GM12878 (cell line): ENCODE results near the gene TTLL4. TPM values are rescaled to one million over a fixed set of nuclear protein-coding genes. Genes with fewer than 3 reads are reported as not detected.

Experiments
- ATAC-seq: fragments of 200-7000 bp; cut with Tn5 transposase; 3 replicates; pipeline ENCODE4 v1.9.1; 2020; ENCODE audit warnings: mild to moderate bottlenecking, moderate library complexity
- BruUV-seq: library from RNA; stranded (reverse); fragments of 400-500 nt; replicated peaks from 2 replicates; lab custom pipeline; 2021; lab: Mats Ljungman, UMichigan
- CTCF ChIA-PET: fragments of 300-600 bp; sonication (Branson Sonifier 250); formaldehyde crosslinking; extraction: SDS; loops from one replicate; lab custom pipeline; 2021; ENCODE audit warnings: inconsistent platforms; lab: Yijun Ruan, JAX
- POLR2A ChIA-PET: fragments of 350-600 bp; formaldehyde crosslinking; extraction: SDS; loops from one replicate; lab custom pipeline; 2021; ENCODE audit warnings: inconsistent platforms; lab: Charles Lee
- RAD21 ChIA-PET: fragments of 300-600 bp; sonication (Branson Sonifier 250); formaldehyde crosslinking; loops from one replicate; lab custom pipeline; 2023; ENCODE audit warnings: antibody characterized with exemption; ENCODE audit not compliant: unreplicated experiment; lab: Charles Lee
- SMC1A ChIA-PET: fragments of 300-600 bp; sonication (Branson Sonifier 250); formaldehyde crosslinking; loops from one replicate; lab custom pipeline; 2023; ENCODE audit not compliant: unreplicated experiment, uncharacterized antibody; lab: Charles Lee
- DNase-seq: peaks from one replicate; pipeline ENCODE4 v3.0.0-alpha.2; 2011; ENCODE audit warnings: low read depth, low spot score
- FAIRE-seq: peaks from 3 replicates; lab custom pipeline; 2011; peaks lifted over from hg19 to GRCh38; lab: Jason Lieb, UNC
- H2AFZ ChIP-seq: 2 replicates; pipeline ENCODE4 v1.6.0; 2011; ENCODE audit warnings: low read depth, low read length, control low read depth; ENCODE audit not compliant: control insufficient read depth
- H3K27ac ChIP-seq: 2 replicates; pipeline ENCODE4 v1.5.1; 2011; ENCODE audit warnings: control low read depth; ENCODE audit not compliant: control insufficient read depth, insufficient read depth
- H3K27me3 ChIP-seq, 2 experiments: replicated peaks in 1 of 2; 2 replicates each; pipeline versions ENCODE4 v1.6.0 to v1.6.1; 2011; ENCODE audit warnings: low read length in 1 of 2; ENCODE audit not compliant: control insufficient read depth in 2 of 2, insufficient read depth in 2 of 2
- H3K36me3 ChIP-seq, 2 experiments: 2 replicates each; pipeline ENCODE4 v1.5.1; 2011; ENCODE audit warnings: low read length in 1 of 2; ENCODE audit not compliant: control insufficient read depth in 2 of 2, insufficient read depth in 2 of 2
- H3K4me1 ChIP-seq: 2 replicates; pipeline ENCODE4 v1.6.1; 2011; ENCODE audit warnings: mild to moderate bottlenecking, low read length, moderate library complexity, mixed read lengths; ENCODE audit not compliant: control insufficient read depth, insufficient read depth
- H3K4me2 ChIP-seq: 2 replicates; pipeline ENCODE4 v1.6.0; 2011; ENCODE audit warnings: control low read depth; ENCODE audit not compliant: control insufficient read depth, insufficient read depth
- H3K4me3 ChIP-seq: fragments of 200-600 bp; sonication (generic); 2 replicates; pipeline ENCODE4 v1.5.1; 2016
- H3K79me2 ChIP-seq: 2 replicates; pipeline ENCODE4 v1.6.0; 2011; ENCODE audit warnings: low read length; ENCODE audit not compliant: control insufficient read depth, insufficient read depth
- H3K9ac ChIP-seq: 2 replicates; pipeline ENCODE4 v1.8.0; 2011; ENCODE audit warnings: low read length, control low read depth, mixed read lengths; ENCODE audit not compliant: control insufficient read depth, insufficient read depth
- H3K9me3 ChIP-seq: replicated peaks from 3 replicates; pipeline ENCODE4 v1.5.1; 2011; ENCODE audit warnings: mild to moderate bottlenecking, low read length; ENCODE audit not compliant: control insufficient read depth, insufficient read depth
- H4K20me1 ChIP-seq: 2 replicates; pipeline ENCODE4 v1.6.0; 2011; ENCODE audit not compliant: control insufficient read depth, insufficient read depth
- EED ChIP-seq: sonication (generic); IDR thresholded peaks from 2 replicates; pipeline ENCODE4 v1.6.1; 2016; ENCODE audit warnings: antibody characterized with exemption, low read depth
- ETV6 ChIP-seq, 2 experiments: fragments of 450-650 bp in 1 of 2; IDR thresholded peaks in 1 of 2; conservative IDR thresholded peaks in 1 of 2; 2 replicates each; pipeline ENCODE4 v1.6.1; 2014; ENCODE audit warnings: antibody characterized with exemption in 1 of 2, borderline replicate concordance in 1 of 2, low read depth in 1 of 2, mild to moderate bottlenecking in 1 of 2, moderate library complexity in 1 of 2
- FOXK2 ChIP-seq: fragments of 450-650 bp; IDR thresholded peaks from 2 replicates; pipeline ENCODE4 v1.6.1; 2017; ENCODE audit warnings: mild to moderate bottlenecking, moderate library complexity
- HDGF ChIP-seq: fragments of 450-650 bp; IDR thresholded peaks from 2 replicates; pipeline ENCODE4 v1.6.1; 2016; ENCODE audit warnings: antibody characterized with exemption
- PKNOX1 ChIP-seq: fragments of 450-650 bp; IDR thresholded peaks from 2 replicates; pipeline ENCODE4 v1.6.1; 2016; ENCODE audit warnings: mild to moderate bottlenecking
- SIN3A ChIP-seq: IDR thresholded peaks from 2 replicates; pipeline ENCODE4 v1.6.1; 2012; ENCODE audit warnings: low read depth, low read length, improper control_type of control experiment
- TAF1 ChIP-seq: IDR thresholded peaks from 2 replicates; pipeline ENCODE4 v1.6.1; 2011; ENCODE audit warnings: mild to moderate bottlenecking, low read depth, low read length, borderline replicate concordance
- USF1 ChIP-seq: IDR thresholded peaks from 2 replicates; pipeline ENCODE4 v1.6.1; 2011; ENCODE audit warnings: borderline replicate concordance, low read depth, mild to moderate bottlenecking, moderate library complexity, mixed read lengths, low read length; ENCODE audit not compliant: insufficient read depth; ENCODE audit errors: extremely low read length
- USF2 ChIP-seq: IDR thresholded peaks from 2 replicates; pipeline ENCODE4 v1.6.1; 2011; ENCODE audit warnings: low read depth, low read length, improper control_type of control experiment, borderline replicate concordance
- WGBS: methylation state at CpG from one replicate; pipeline ENCODE4 v1.1.6; 2016; ENCODE audit warnings: low lambda C conversion rate; ENCODE audit not compliant: insufficient replicate concordance, insufficient coverage; ENCODE audit errors: missing lambda C conversion rate; 5-methylcytosine and 5-hydroxymethylcytosine counted together
- in situ Hi-C: fragments of 300-500 bp; cut with MboI; formaldehyde crosslinking; loops from 9 replicates; pipeline ENCODE4 v1.14.3; 2018; ENCODE audit warnings: mixed read lengths
- intact Hi-C: fragments of 100-400 bp; cut with micrococcal nuclease; formaldehyde crosslinking; loops from one replicate; pipeline ENCODE4 v1.14.2; 2022; ENCODE audit not compliant: unreplicated experiment
- polyA plus RNA-seq, 11 experiments: library from polyadenylated mRNA; depleted of rRNA in 4 of 11; unstranded in 6 of 11; stranded (reverse) in 5 of 11; fragments of >200 nt; fragmentation: Nextera tagmentation in 4 of 11; fragmentation: Illumina TruSeq in 1 of 11; extraction: Ambion mirVana in 4 of 11; extraction: Trizol in 1 of 11; gene quantifications; 1 replicate in 1 of 11; 2 replicates in 10 of 11; pipeline versions ENCODE4 v1.2.1 to v1.2.3, GENCODE V29; 2011 to 2016; ENCODE audit warnings: inconsistent platforms in 2 of 11, missing spikeins in 2 of 11, low read depth in 1 of 11
- total RNA-seq, 4 experiments: library from RNA; depleted of rRNA in 3 of 4; stranded (reverse); fragments of >200 nt in 3 of 4; fragmentation: Illumina TruSeq in 1 of 4; extraction: Trizol in 1 of 4; gene quantifications; 2 replicates each; pipeline versions ENCODE4 v1.2.1 to v1.2.3, GENCODE V29; 2013 to 2021

Gene TTLL4
- total and polyA plus RNA-seq, 10 of the 15 experiments (the other 5 are each of a cell fraction or from before 2014, with no cell fraction given): 16.6 to 63.1 (median 32.9) TPM

DNA sequence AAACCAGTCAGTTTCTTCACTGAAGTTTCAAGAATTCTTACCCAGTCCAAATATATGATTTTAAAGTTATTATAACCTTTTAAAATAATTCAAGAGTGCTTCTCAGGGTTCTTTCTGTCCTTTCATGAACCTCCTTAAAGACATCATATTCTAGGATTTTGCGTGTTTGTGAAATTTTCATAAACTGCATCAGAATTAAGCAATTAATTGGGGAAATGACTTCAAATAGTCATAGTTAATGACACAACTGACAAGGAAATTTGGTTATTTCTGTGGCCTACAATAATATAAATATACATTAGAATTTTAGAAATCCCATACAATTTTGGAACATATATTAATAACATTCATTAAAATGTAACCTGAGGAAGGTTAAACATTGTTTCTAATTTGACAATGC is 81.8 kb downstream of the TTLL4 start (continued):
- no peak for TF ChIP-seq HDGF
- no peak for TF ChIP-seq PKNOX1
- TF ChIP-seq USF1: no peak
- no peak for TF ChIP-seq EED

DNA sequence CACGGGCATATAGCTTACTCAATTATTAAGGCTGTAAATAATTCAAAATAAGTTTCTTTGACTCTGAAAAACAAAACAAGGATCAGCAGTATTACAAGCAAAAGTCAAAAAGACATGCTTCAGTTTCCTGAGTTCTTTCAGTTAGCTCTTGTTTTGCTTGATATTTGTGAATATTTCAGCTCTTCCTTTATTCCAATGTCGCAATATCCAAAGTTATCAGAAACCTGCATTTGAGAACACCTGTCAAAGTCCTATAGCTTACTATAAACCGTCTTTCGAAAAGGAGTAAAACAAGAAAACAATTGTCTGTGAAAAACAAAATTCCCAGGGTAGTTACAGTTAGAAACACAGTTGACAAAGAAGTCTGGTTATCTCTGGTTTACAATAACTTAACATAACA is 86.1 kb downstream of the TTLL4 start:
- in situ Hi-C loops (no loop called here), intact Hi-C loops (no loop called here)
- H4K20me1 ChIP-seq: no peaks in the 10 kb centered on the region
- H3K79me2 ChIP-seq: no peaks in the 10 kb centered on the region
- 70% methylated on average over 4 of the region's 4 CpGs for WGBS
- H2AFZ ChIP-seq: no peak overlapping the region
- H3K4me3 ChIP-seq: no peak overlapping the region
- ATAC-seq (no peak), DNase-seq (no peak), FAIRE-seq (no peak)
- no peaks in the 10 kb centered on the region for H3K36me3 ChIP-seq
- no peak overlapping the region for H3K27ac ChIP-seq
- SMC1A ChIA-PET: no interaction called here
- POLR2A ChIA-PET: no interaction called here
- CTCF ChIA-PET: no interaction called here
- H3K4me2 ChIP-seq: no peak overlapping the region
- H3K4me1 ChIP-seq: no peaks in the 10 kb centered on the region
- no peak overlapping the region for H3K9ac ChIP-seq
- no peak for TF ChIP-seq USF2
- TF ChIP-seq FOXK2: no peak
- TF ChIP-seq SIN3A: no peak
- TF ChIP-seq TAF1: no peak
- no peak for TF ChIP-seq ETV6 (conservative IDR thresholded peaks at IDR 0.05 in 1 of 2, IDR thresholded peaks at IDR 0.05 in 1 of 2; ENCODE audit: borderline replicate concordance in 1 of 2, low read depth in 1 of 2)
- peaks cover 0 to 2% of the 10 kb centered on the region in 2 experiments; a peak in 2 of 4 replicates for H3K27me3 ChIP-seq
- BruUV-seq: no TSS peak
- H3K9me3 ChIP-seq: no peaks in the 10 kb centered on the region
- RAD21 ChIA-PET: no interaction called here
